Trophoblast cell (in vitro differentiated cells and primary cell): Measurements from ENCODE around the gene MEST.

Source experiments
- DNase-seq, 2 donors: peaks; one replicate each; pipeline ENCODE4 v3.0.0-alpha.2; 2016
- H2AFZ ChIP-seq: 2 replicates; pipeline ENCODE4 v1.6.1; 2013; ENCODE audit warnings: low read length, moderate library complexity, mild to moderate bottlenecking; ENCODE audit not compliant: insufficient read depth, poor library complexity
- H2AK5ac ChIP-seq: 2 replicates; pipeline ENCODE4 v1.6.1; 2013; ENCODE audit warnings: mild to moderate bottlenecking, low read length
- H2BK120ac ChIP-seq: 2 replicates; pipeline ENCODE4 v1.6.1; 2013; ENCODE audit warnings: low read length, mild to moderate bottlenecking, moderate library complexity; ENCODE audit not compliant: insufficient read depth, poor library complexity
- H2BK12ac ChIP-seq: 2 replicates; pipeline ENCODE4 v1.6.1; 2013; ENCODE audit warnings: mild to moderate bottlenecking, low read length, moderate library complexity
- H2BK5ac ChIP-seq: 2 replicates; pipeline ENCODE4 v1.6.1; 2013; ENCODE audit warnings: low read length, low read depth, moderate library complexity, mild to moderate bottlenecking; ENCODE audit not compliant: poor library complexity
- H3K14ac ChIP-seq: 2 replicates; pipeline ENCODE4 v1.6.1; 2013; ENCODE audit warnings: mild to moderate bottlenecking, low read length
- H3K18ac ChIP-seq: 2 replicates; pipeline ENCODE4 v1.6.1; 2013; ENCODE audit warnings: mild to moderate bottlenecking, low read length
- H3K23ac ChIP-seq: 2 replicates; pipeline ENCODE4 v1.6.1; 2013; ENCODE audit warnings: low read length
- H3K27ac ChIP-seq: 2 replicates; pipeline ENCODE4 v1.5.1; 2013; ENCODE audit warnings: low read depth, mild to moderate bottlenecking, inconsistent platforms, low read length, moderate library complexity
- H3K27me3 ChIP-seq: 2 replicates; pipeline ENCODE4 v1.6.1; 2013; ENCODE audit warnings: inconsistent platforms, mild to moderate bottlenecking, low read length, moderate library complexity; ENCODE audit not compliant: insufficient read depth
- H3K36me3 ChIP-seq, 2 experiments: 1 replicate in 1 of 2; 2 replicates in 1 of 2; pipeline ENCODE4 v1.6.1; 2013; ENCODE audit warnings: low read length in 2 of 2, mild to moderate bottlenecking in 2 of 2, moderate library complexity in 1 of 2; ENCODE audit not compliant: insufficient read depth in 2 of 2, control insufficient read depth in 1 of 2
- H3K4ac ChIP-seq: 2 replicates; pipeline ENCODE4 v1.6.1; 2013; ENCODE audit warnings: low read depth, mild to moderate bottlenecking, low read length, moderate library complexity
- H3K4me1 ChIP-seq, 2 experiments: 1 replicate in 1 of 2; 2 replicates in 1 of 2; pipeline ENCODE4 v1.6.1; 2013; ENCODE audit warnings: low read length in 2 of 2, mild to moderate bottlenecking in 2 of 2, moderate library complexity in 1 of 2; ENCODE audit not compliant: insufficient read depth in 2 of 2, control insufficient read depth in 1 of 2
- H3K4me2 ChIP-seq: 2 replicates; pipeline ENCODE4 v1.6.1; 2013; ENCODE audit warnings: inconsistent platforms, mild to moderate bottlenecking, low read length, moderate library complexity
- H3K4me3 ChIP-seq: 2 replicates; pipeline ENCODE4 v1.5.1; 2013; ENCODE audit warnings: mild to moderate bottlenecking, low read depth, low read length, inconsistent platforms
- H3K79me1 ChIP-seq: one replicate; pipeline ENCODE4 v1.6.1; 2013; ENCODE audit warnings: low read length
- H3K79me2 ChIP-seq: 2 replicates; pipeline ENCODE4 v1.6.1; 2013; ENCODE audit warnings: low read length, mild to moderate bottlenecking; ENCODE audit not compliant: control insufficient read depth, insufficient read depth, poor library complexity
- H3K9ac ChIP-seq: 2 replicates; pipeline ENCODE4 v1.6.1; 2013; ENCODE audit warnings: mild to moderate bottlenecking, low read length
- H3K9me3 ChIP-seq: 2 replicates; pipeline ENCODE4 v1.6.1; 2013; ENCODE audit warnings: low read depth, mild to moderate bottlenecking, control low read depth, inconsistent platforms, low read length; ENCODE audit not compliant: insufficient read depth
- H4K12ac ChIP-seq: 2 replicates; pipeline ENCODE4 v1.6.1; 2013; ENCODE audit warnings: low read depth, mild to moderate bottlenecking, low read length, moderate library complexity
- H4K8ac ChIP-seq: 2 replicates; pipeline ENCODE4 v1.6.1; 2013; ENCODE audit warnings: low read depth, mild to moderate bottlenecking, low read length, moderate library complexity
- H4K91ac ChIP-seq: one replicate; pipeline ENCODE4 v1.6.1; 2013; ENCODE audit warnings: low read depth, mild to moderate bottlenecking, low read length, moderate library complexity
- WGBS: extraction: QIAGEN DNeasy Blood & Tissue Kit; methylation state at CpG from one replicate; pipeline ENCODE4 v1.1.7; 2013; ENCODE audit warnings: missing lambda C conversion rate; ENCODE audit not compliant: insufficient read length, insufficient coverage; ENCODE audit errors: extremely low coverage; 5-methylcytosine and 5-hydroxymethylcytosine counted together

MEST gene

GRCh38 chr7:130500463-130500862 is 8.6 kb downstream of the MEST start:
- Histone ChIP-seq H2AK5ac (no peak overlapping the region), H3K18ac (no peak overlapping the region), H3K4ac (no peak overlapping the region), H4K91ac (no peak overlapping the region), H3K9ac (no peak overlapping the region), H3K79me2 (no peaks in the 10 kb centered on the region), H2BK12ac (no peak overlapping the region), H2BK5ac (no peak overlapping the region), H3K79me1 (no peaks in the 10 kb centered on the region), H3K27ac (no peak overlapping the region), H4K12ac (no peak overlapping the region), H2AFZ (no peak overlapping the region), H3K4me1 (no peaks in the 10 kb centered on the region), H2BK120ac (no peak overlapping the region), H4K8ac (no peak overlapping the region), H3K36me3 (peaks cover 24 to 51% of the 10 kb centered on the region in 2 experiments), H3K4me2 (no peak overlapping the region), H3K23ac (no peak overlapping the region), H3K4me3 (no peak overlapping the region), H3K14ac (no peak overlapping the region), H3K27me3 (no peaks in the 10 kb centered on the region), H3K9me3 (no peaks in the 10 kb centered on the region)
- no CpG with 5 or more reads among the region's 8 CpGs for WGBS
- no peak for DNase-seq

GRCh38 chr7:130500910-130501309 is 9.0 kb downstream of the MEST start:
- H3K27ac ChIP-seq, result no peak overlapping the region
- H4K12ac ChIP-seq, result no peak overlapping the region
- H3K9me3 ChIP-seq, result no peaks in the 10 kb centered on the region
- H2AK5ac ChIP-seq, result no peak overlapping the region
- no peaks in the 10 kb centered on the region for H3K79me1 ChIP-seq
- no CpG with 5 or more reads among the region's 2 CpGs for WGBS
- H3K79me2 ChIP-seq, result no peaks in the 10 kb centered on the region
- no peak overlapping the region for H3K4ac ChIP-seq
- no peak overlapping the region for H4K8ac ChIP-seq
- no peak overlapping the region for H2AFZ ChIP-seq
- no peak overlapping the region for H2BK120ac ChIP-seq
- H3K9ac ChIP-seq, result no peak overlapping the region
- H3K4me3 ChIP-seq, result no peak overlapping the region
- H3K4me1 ChIP-seq, result no peaks in the 10 kb centered on the region
- no peak overlapping the region for H2BK12ac ChIP-seq
- H2BK5ac ChIP-seq, result no peak overlapping the region
- H3K23ac ChIP-seq, result no peak overlapping the region
- H3K18ac ChIP-seq, result no peak overlapping the region
- DNase-seq, result no peak
- H3K27me3 ChIP-seq, result no peaks in the 10 kb centered on the region
- H3K36me3 ChIP-seq, result peaks cover 24 to 51% of the 10 kb centered on the region in 2 experiments
- no peak overlapping the region for H3K14ac ChIP-seq
- no peak overlapping the region for H3K4me2 ChIP-seq
- no peak overlapping the region for H4K91ac ChIP-seq

GRCh38 chr7:130505753-130506152 is 13.9 kb downstream of the MEST start:
- Histone ChIP-seq H3K4ac (no peak overlapping the region), H3K79me1 (no peaks in the 10 kb centered on the region), H3K36me3 (peaks cover 11 to 42% of the 10 kb centered on the region in 2 experiments), H3K27ac (no peak overlapping the region), H3K23ac (no peak overlapping the region), H4K12ac (no peak overlapping the region), H2AK5ac (no peak overlapping the region), H4K8ac (no peak overlapping the region), H3K9me3 (no peaks in the 10 kb centered on the region), H3K18ac (no peak overlapping the region), H2BK12ac (no peak overlapping the region), H3K14ac (no peak overlapping the region), H2AFZ (no peak overlapping the region), H3K27me3 (no peaks in the 10 kb centered on the region), H2BK5ac (no peak overlapping the region), H3K4me3 (no peak overlapping the region), H3K9ac (no peak overlapping the region), H2BK120ac (no peak overlapping the region), H3K4me1 (no peaks in the 10 kb centered on the region), H3K79me2 (no peaks in the 10 kb centered on the region), H3K4me2 (no peak overlapping the region), H4K91ac (no peak overlapping the region)
- DNase-seq, result no peak

- H2BK5ac ChIP-seq, result no peak overlapping the region
- no CpG with 5 or more reads among the region's 3 CpGs for WGBS
Observed at GRCh38 chr7:130506358-130506757, 14.5 kb downstream of the MEST start.

More at GRCh38 chr7:130506358-130506757, 14.5 kb downstream of the MEST start:
- no peak overlapping the region for H3K18ac ChIP-seq
- no peak overlapping the region for H3K14ac ChIP-seq
- H4K8ac ChIP-seq, result no peak overlapping the region
- no peak overlapping the region for H3K9ac ChIP-seq
- H3K79me2 ChIP-seq, result no peaks in the 10 kb centered on the region
- no peak overlapping the region for H3K4me3 ChIP-seq
- H3K4me1 ChIP-seq, result no peaks in the 10 kb centered on the region
- no peak for DNase-seq
- no peaks in the 10 kb centered on the region for H3K79me1 ChIP-seq
- H3K9me3 ChIP-seq, result peaks cover 1% of the 10 kb centered on the region
- H3K4me2 ChIP-seq, result no peak overlapping the region
- no peak overlapping the region for H3K23ac ChIP-seq
- H2AFZ ChIP-seq, result no peak overlapping the region
- H3K27me3 ChIP-seq, result no peaks in the 10 kb centered on the region
- H4K91ac ChIP-seq, result no peak overlapping the region
- no peak overlapping the region for H2BK120ac ChIP-seq
- no peak overlapping the region for H4K12ac ChIP-seq
- H3K36me3 ChIP-seq, result peaks cover 11 to 41% of the 10 kb centered on the region in 2 experiments
- no peak overlapping the region for H2BK12ac ChIP-seq
- no peak overlapping the region for H2AK5ac ChIP-seq
- H3K27ac ChIP-seq, result no peak overlapping the region
- no peak overlapping the region for H3K4ac ChIP-seq
